ENCODE data around the gene C6orf52.
"Not testable (repeated sequence)": the region's sequence is repeated elsewhere in the genome, so short reads cannot be mapped to it uniquely, and the experiment has no call there.

The C6orf52 gene

DNA sequence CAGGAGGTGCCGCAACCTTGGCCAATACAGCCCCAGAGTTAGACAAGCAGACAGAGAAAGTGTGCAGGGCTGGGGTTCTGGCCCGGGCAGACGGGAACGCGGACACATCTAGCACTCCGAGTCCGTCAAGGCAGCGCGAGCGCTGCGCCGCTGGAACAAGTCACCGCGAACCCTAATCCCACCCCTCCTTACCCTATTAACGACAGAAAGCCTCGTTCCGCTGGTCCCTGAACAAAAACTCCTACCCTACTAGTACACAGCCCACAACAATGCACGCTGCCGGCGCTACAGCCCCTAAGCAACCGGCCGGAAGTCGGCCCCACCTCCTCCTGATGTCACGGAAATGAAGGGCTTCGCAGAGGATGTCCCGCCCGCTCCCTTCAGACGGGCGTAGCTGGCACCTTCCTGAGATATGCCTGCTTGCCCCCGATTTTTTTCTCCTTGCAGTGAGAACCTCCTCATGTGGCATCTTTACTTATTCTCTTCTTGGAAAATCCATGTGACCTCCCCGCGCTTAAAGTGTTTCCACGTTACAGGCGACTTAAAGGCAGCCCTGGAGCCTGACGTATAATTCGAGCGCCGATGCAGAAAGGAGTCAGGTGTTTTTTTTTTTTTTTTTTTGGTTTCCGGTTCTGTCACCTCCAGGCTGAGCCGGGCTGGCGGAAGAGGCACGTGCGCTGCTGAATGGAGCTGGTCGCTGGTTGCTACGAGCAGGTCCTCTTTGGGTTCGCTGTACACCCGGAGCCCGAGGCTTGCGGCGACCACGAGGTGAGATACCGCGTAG lies at the start of gene C6orf52, which contains the start of gene PAK1IP1:
C6orf52 (minus strand) TSS at position 315 of the 784 bp plus-strand sequence. CDS start 7,066 bp downstream, outside the sequence.
PAK1IP1 (plus strand) TSS at position 671 of the 784 bp plus-strand sequence; CDS start at position 685, 14 bp downstream.
- peak; percentile 84 for DNase-seq (ENCODE audit: low read depth)

- DNase-seq (ENCODE audit: low read depth) = no peak
Measured at GRCh38 chr6:10743515-10743914, 49.1 kb upstream of the C6orf52 start.

DNA sequence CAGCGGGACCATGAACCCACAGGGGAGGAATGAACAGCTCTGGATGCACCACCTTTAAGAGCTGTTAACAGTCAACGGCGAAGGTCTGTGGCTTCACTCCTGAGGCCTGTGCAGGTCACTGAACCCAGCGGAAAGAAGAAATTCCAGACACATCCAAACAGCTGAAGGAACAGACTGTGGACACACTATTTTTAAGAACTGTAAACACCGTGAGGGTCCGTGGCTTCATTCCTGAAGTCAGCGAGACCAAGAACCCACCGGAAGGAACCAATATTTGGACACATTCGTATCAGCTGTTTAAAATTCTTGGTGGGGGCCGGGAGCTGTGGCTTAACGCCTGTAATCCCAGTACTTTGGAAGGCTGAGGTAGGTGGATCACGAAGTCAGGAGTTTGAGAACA lies 47.8 kb upstream of the C6orf52 start:
- DNase-seq (ENCODE audit: low read depth) = no peak

DNA sequence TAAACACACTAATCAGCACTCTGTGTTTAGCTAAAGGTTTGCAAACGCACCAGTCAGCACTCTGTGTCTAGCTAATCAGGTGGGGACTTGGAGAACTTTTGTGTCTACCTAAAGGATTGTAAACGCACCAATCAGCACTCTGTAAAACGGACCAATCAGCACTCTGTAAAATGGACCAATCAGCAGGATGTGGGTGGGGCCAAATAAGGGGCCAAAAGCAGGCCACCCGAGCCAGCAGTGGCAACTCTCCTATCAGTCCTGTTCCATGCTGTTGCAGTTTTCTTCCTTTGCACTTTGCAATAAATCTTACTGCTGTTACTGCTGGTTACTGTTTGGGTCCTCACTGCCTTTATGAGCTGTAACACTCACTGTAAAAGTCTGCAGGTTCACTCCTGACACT lies 47.2 kb upstream of the C6orf52 start:
- DNase-seq (ENCODE audit: low read depth) = not testable (repeated sequence)

GRCh38 chr6:10740061-10740460 lies 45.6 kb upstream of the C6orf52 start:
- no peak for DNase-seq (ENCODE audit: low read depth)

GRCh38 chr6:10736731-10737130 lies 42.3 kb upstream of the C6orf52 start:
- no peak for DNase-seq (ENCODE audit: low read depth)

DNA sequence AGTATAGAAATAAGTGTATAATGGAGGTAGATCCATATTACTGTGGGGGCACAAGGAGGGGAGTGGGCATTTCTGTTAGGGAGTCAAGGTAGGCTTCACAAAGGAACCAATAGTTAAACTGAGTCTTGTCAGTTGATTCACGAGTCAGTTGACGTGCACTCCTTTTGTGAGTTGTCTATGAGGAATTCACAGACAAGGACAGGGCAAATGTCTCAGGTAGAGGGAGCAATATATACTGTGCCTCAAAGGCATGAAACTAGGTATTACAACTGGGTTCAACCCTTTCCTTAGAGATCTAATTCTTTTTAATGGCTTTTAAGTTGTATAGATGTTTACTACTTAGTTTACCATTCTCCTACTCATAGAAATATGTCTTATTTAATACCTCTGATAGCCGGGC lies 39.4 kb upstream of the C6orf52 start:
- DNase-seq (ENCODE audit: low read depth) = no peak

DNA sequence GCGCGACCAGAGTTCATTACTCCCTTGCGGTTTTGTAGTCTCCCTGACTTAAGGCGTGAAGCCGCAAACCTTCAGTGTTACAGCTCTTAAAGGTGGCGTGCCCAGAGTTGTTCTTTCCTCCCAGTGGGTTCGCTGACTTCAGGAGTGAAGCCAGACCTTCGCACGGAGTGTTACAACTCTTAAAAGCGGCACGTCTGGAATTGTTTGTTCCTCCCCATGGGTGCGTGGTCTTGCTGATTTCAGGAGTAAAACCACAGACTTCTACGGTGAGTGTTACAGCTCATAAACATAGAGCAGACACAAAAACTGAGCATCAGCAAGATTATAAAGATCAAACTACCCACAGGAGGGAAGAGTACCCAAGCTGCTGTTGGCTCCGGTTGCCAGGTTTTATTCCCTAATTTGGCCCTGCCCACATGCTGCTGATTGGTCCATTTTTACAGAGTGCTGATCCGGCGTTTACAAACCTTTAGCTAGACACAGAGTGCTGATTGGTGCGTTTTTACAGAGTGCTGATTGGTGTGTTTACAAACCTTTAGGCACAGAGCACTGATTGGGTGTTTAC lies 38.8 kb upstream of the C6orf52 start:
- DNase-seq (ENCODE audit: low read depth) = no peak

DNA sequence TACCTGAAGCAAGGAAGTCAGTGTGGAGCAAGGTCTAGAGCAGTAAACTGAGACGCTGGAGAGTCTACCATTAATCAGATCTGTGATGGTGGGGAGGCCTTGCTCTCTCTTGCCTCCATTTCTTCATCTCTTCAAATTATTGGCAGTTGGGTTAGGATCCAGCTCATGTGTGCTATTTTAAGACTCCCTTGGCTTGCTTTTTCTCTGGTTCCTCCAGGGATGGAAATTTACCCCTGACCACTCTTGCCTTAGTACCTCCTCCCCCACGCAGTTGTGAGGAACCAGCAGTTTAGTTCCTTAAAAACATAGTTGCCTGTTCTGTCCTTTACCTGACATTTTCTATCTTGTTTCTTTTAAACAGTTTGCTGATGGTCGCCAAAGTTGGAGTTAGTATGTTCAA lies 35.8 kb upstream of the C6orf52 start:
- DNase-seq (ENCODE audit: low read depth) = no peak

- no peak for DNase-seq (ENCODE audit: low read depth)
Measured at GRCh38 chr6:10725716-10726115, 31.3 kb upstream of the C6orf52 start.

- no peak for DNase-seq (ENCODE audit: low read depth)
Measured at GRCh38 chr6:10725044-10725443, 30.6 kb upstream of the C6orf52 start.

DNA sequence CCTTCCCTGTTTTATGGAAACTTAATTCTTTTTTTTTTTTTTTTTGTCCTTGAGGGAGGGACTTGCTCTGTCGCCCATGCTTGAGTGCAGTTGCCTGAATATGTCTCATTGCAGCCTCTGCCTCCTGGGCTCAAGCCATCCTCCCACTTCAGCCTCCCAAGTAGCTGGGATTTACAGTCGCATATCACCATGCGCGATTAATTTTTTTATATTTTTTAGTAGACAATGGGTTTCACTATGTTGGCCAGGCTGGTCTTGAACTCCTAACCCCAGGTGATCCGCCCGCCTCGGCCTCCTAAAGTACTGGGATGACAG lies 29.1 kb upstream of the C6orf52 start:
- DNase-seq (ENCODE audit: low read depth) = no peak

GRCh38 chr6:10722820-10723566 lies 28.6 kb upstream of the C6orf52 start, which contains the start of gene TMEM14C:
Gene TMEM14C (plus strand): TSS chr6:10723070. CDS start chr6:10724614, 1,544 bp downstream.
- peak; percentile 65 for DNase-seq (ENCODE audit: low read depth)

DNA sequence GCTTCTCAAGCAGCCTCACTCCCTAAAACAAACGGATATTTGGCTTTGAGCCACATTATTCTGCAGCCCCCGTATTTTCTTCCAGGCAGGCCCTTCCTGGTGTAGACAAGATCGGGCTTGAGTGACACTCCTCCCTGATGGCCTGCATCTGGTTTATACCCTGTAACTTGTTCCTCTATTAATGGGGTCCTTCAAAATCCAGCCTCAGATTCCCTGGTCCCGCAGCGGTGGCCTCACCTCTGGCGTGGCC lies 28.1 kb upstream of the C6orf52 start:
- no peak for DNase-seq (ENCODE audit: low read depth)

- DNase-seq (ENCODE audit: low read depth) = no peak
Measured at GRCh38 chr6:10721850-10722569, 27.6 kb upstream of the C6orf52 start.

DNA sequence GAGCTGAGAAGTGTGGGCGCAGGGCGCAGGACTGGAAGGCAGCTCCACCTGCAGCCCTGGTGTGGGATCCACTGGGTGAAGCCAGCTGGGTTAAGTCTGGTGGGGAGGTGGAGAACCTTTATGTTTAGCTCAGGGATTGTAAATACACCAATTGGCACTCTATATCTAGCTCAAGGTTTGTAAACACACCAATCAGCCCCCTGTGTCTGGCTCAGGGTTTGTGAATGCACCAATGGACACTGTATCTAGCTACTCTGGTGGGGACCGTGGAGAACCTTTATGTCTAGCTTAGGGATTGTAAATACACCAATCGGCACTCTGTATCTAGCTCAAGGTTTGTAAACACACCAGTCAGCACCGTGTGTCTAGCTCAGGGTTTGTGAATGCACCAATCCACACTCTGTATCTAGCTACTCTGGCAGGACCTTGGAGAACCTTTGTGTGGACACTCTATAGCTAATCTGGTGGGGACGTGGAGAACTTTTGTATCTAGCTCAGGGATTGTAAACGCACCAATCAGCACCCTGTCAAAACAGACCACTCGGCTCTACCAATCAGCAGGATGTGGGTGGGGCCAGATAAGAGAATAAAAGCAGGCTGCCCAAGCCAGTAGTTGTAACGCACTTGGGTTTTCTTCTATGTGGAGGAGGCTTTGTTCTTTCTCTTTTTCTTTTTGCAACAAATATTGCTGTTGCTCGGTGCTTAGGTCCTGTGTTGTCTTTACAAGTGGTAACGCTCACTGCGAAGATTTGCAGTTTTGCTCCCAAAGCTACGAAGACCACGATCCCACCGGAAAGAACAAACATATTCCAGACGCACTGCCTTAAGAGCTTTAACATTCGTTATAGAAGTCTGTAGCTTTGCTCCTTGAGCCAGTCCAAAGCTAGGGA lies 26.8 kb upstream of the C6orf52 start:
- not testable (repeated sequence) for DNase-seq (ENCODE audit: low read depth)

DNA sequence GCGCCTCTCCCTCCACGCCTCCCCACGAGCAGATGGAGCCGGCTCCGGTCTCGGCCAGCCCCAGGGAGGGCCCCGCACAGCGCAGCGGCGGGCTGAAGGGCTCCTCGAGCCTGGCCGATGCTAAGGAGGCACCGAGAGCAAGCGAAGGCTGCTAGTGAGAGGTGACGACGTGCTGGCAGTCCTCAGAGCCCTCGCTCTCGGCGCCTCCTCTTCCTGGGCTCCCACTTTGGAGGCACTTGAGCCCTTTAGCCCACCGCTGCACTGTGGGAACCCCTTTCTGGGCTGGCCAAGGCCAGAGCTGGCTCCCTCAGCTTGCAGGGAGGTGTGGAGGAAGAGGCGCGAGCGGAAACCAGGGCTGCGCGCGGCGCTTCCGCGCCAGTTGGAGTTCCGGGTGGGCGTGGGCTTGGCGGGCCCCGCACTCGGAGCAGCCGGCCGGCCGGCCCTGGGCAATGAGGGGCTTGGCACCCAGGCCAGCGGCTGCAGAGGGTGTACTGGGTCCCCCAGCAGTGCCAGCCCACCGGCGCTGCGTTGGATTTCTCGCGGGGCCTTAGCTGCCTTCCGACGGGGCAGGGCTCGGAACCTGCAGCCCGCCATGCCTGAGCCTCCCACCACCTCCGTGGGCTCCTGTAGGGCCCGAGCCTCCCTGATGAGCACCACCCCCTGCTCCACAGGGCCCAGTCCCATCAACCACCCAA lies 26.0 kb upstream of the C6orf52 start:
- peak; percentile 42 for DNase-seq (ENCODE audit: low read depth)

- no peak for DNase-seq (ENCODE audit: low read depth)
Measured at GRCh38 chr6:10719964-10720264, 25.5 kb upstream of the C6orf52 start.

- DNase-seq (ENCODE audit: low read depth) = no peak
Measured at GRCh38 chr6:10719296-10719963, 25.0 kb upstream of the C6orf52 start.

- no peak for DNase-seq (ENCODE audit: low read depth)
Measured at GRCh38 chr6:10713962-10714361, 19.5 kb upstream of the C6orf52 start.

DNA sequence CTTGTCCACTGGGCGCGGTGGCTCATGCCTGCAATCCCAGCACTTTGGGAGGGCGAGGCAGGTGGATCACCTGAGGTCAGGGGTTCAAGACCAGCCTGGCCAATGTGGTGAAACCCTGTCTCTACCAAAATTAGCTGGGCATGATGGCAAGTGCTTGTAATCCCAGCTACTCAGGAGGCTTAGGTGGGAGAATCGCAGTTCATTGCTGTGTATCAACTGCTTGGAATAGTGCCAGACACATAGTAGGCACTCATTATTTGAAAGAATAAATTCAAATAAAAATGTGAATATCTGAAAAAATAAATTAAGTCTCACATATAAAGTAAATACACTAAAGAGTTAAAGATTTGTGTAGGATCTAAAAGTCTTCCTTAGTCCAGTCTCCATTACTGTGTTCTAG lies 2.2 kb upstream of the C6orf52 start:
- no peak for DNase-seq (ENCODE audit: low read depth)

Data from activated T-cell treated with anti-CD3 and anti-CD28 coated beads for 1 hour (primary cell).